Caki2 (cell line): ENCODE data around the gene CYBA. TPM values are rescaled to one million over a fixed set of nuclear protein-coding genes. Genes with fewer than 3 reads are reported as not detected.
A peak's percentile ranks its signal among the peaks of the same experiment; 100 is the strongest.

ENCODE experiments used
- DNase-seq: peaks from one replicate; pipeline ENCODE4 v3.0.0-alpha.2; 2015; ENCODE audit warnings: low read depth
- in situ Hi-C: cut with HindIII; loops from 2 replicates; pipeline ENCODE4 v1.10.0; 2016; ENCODE audit warnings: low sequenced_read_pairs, low pct_unique_long_range_greater_than_20kb, mixed read lengths
- total RNA-seq: library from RNA; depleted of rRNA; stranded (reverse); fragments of >200 nt; shearing (Covaris generic); gene quantifications from 2 replicates; pipeline ENCODE4 v1.2.3, GENCODE V29; 2014; ENCODE audit warnings: low replicate concordance

CYBA gene
- total RNA-seq, 1 experiment from 2014 or later: 591 TPM

DNA sequence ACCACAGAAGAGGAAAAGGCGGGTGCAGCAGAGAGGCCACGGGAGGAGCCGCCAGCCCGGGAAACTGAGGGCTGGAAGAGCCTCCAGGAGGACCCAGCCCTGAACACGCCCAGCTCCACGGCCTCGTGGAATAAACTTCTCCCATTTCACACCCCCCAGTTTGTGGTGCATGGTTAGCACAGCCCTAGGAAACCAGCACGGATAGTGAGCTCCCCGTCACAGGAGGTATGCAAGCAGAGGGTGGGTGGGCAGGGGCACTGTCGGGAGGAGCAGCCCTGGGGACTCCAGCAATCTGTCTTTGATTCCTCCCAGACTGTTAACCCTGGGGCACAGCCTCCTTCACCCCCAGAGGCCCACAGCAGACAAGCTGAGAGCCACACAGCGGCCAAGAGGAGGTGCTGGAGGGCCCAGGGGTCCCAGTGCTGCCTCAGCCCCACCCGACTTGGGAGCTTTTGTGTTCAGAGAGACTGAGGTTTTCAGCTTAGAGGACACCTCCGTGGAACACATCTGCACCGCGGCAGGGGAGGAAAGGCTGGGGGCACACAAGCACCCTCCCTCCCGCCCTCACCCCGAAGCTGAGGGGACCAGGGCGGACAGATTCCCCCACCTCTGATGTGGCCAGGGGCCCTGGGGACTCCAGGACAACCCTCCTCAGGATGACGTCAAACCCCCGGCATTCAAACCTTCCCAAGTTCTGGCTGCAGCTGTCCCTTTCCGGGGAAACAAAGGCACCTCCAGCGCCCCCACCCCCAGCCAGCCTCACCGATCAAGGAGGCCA is 14.2 kb downstream of the CYBA start:
- no peak for DNase-seq
- in situ Hi-C loops: no loop called here

DNA sequence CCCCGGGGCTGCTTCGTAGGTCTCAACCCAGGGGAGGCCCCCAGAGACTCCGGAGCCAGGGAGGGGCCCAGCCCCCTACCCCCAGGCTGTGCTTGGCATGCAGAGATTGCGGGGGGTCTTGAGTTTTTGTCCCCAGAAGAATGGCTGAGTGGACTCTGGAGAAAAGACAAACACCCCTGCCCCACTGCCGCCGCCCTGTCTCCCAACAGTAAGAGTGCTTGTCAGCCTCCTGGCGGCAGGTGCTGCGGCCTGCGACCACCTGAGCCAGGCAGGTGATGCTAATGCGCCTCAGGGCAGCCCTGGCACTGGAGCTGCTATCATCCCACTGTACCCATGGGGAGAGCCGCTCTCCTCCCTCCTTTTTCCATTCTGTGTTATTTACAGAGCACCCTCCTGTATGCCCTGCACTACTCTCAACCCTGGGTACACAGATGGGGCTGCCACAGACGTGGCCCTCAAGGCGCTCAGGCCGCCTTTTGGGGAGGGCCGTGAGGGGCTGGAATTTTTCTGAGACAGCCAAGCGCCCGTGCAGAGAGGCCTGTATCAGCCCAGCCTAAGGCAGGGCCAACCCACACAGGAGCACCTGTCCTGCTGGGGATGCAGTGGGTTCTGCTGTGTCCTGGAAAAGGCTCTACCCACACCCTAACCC is 15.1 kb downstream of the CYBA start:
- in situ Hi-C loops: no loop called here
- DNase-seq: no peak

DNA sequence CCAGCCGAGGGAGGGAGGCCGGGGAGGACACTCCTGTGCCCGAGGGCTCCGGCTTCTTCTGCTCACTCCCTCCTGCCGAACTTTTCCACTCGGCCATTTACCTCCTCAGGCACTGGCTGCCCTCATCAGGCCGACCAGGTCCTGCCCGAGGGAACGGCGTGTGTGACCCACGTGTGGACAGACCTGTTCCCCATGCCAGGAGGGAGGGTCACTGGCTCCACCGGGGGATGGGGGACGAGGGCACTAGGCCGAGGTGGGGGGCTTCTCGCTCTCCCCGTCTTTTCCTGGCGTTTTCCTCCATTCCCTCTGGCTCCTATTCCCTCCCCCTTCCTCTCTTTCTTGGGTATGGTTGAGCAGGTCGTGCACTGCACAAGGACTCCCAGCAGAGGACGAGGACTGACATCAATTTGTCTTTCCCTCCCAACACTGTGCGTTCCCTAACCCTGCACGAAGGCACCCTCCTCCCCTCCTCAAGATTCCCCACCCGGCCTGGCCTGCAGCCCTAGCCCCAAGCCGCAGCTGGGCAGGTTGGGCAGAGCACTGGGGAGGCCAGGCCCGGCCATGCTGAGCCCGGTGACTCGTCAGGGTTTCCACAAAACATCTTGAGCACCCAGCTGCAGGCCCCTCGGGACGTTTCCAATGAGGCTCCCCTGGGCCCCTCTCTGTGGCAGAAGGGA is 15.7 kb downstream of the CYBA start:
- DNase-seq: no peak
- in situ Hi-C loops: no loop called here

DNA sequence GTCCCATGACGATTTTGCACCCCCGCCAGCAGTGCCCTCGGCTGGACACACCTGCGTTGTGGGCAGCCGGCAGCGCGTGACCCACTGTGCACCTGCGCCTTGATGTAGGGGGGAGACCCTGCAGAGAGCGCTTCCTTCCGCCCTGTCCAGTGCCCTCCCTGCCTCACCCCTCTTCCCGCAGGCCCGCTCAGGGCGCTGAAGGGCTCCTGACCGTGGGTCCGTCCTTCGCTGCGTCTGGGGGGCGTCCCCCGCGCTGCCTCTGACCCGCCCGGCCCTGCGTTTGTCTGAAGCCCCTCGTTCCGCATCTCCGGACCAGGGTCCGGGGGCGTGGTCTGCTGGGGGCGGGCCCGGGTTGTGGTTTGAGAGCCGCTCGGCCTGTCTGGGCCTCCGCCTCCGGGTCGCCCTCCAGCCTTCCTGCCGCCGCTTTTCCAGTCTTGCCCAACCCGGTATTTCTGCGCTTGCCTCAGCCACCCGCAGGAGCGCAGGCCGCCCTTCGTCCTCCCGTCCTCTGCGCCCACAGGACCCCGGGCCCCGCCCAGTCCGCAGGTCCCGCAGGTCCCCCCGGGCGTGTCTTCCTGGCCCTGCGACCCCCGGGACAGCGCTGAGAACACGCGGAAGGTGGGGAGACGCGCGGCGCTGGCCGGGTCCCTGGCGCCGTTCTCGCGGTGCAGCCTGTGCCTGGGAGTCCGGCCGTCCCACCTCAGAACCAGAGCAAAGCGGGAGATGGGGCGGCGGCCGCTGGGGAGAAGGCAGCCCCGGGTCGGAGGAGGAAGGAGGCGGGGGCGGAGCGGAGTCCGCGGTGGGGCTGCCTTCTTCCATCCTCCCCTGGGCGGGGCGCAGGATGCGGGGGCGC is 16.5 kb downstream of the CYBA start:
- in situ Hi-C loops: no loop called here
- DNase-seq: no peak

DNA sequence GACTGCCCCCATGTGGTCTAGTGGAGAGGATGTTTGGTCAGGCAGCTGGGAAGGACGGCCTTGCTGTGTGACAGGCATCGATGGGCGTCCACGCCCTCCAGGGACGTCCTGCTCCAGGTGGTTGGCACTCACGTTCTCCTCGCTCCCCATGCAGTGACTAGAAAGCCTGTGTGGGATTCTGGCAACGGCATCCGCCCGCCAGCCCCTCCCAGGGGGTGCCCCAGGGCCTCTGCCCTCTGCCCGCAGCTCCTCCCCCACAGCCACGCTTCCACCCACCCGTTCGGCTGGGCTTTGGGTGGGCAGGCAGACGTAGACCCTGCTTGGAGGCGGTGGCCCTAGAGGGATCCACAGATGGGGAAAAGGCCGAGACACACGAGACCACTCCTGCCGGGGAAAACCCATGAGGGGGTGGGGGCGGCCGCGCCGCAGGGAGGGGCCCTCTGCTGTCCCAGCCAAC is 17.1 kb downstream of the CYBA start:
- in situ Hi-C loops: no loop called here

DNA sequence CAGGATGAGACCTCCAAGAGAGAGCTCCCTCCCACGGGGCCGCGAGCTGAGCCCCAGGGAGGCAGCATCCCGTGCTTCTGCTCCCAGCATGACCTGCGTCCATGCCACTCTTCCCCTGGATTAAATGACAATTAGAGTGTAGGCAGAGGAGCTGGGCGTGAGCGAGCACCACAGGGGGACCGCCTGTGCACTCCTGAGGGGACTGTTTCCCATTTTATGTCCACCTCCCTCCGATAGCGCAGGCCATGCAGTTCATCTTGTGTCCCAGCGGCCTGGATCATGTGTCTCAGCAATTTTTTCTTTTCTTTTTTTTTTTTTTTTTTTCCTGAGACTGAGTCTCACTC is 18.3 kb downstream of the CYBA start:
- DNase-seq: no peak
- in situ Hi-C loops: no loop called here

More for the DNA sequence above, 17.1 kb downstream of the CYBA start:
- peak; percentile 48 for DNase-seq

DNA sequence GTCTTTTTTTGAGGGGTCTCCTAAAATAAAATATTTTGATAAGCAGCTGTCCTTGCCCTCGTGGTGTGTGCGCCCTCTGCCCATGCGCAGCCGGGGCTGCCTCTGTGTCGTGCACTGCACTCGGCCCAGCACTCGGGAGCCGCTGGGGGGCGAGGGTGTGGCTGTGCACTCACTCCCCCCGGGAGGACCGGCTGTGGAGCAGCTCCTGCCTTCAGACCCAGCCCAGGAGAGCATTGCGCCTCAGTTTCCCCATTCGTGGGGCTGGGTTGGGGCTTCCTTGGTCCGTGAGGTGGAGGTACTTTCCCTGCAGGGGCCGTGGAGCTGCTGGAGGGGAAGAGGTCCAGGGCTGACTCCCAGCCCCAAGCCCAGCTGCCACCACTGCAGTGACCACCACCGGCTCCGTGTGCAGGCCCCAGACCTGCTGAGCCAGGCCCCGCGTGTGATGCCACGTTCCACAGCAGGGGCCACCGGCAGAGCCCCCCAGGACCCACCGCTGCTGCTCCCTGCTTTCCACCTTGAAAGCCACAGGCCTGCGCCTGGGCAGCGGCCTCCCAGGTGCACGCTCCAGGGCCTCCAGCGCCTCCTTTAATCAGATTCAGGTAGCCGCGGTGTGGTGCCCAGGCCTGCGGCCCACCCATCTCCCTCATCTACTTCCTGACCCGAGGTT is 18.8 kb downstream of the CYBA start:
- DNase-seq: no peak
- in situ Hi-C loops: no loop called here

DNA sequence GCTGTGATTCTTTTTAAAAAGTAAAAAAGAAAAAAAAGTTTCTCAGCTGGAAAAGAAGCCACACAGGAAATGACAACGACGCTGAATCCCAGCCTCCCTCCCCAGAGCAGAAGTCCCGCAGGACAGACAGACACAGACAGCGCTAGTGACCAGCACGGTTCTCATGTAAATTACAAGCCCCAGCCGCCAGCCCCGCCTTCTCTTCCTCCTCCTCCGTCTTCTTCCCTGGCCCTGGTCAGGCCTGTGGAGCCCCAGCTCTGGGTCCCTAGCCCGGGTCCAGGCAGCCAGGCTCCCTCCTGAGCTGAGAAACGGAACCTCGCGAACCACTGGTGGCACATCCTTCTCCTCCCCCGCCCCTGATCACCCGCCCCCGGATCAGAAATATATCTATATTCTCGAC is 19.5 kb downstream of the CYBA start:
- DNase-seq: no peak
- in situ Hi-C loops: no loop called here

DNA sequence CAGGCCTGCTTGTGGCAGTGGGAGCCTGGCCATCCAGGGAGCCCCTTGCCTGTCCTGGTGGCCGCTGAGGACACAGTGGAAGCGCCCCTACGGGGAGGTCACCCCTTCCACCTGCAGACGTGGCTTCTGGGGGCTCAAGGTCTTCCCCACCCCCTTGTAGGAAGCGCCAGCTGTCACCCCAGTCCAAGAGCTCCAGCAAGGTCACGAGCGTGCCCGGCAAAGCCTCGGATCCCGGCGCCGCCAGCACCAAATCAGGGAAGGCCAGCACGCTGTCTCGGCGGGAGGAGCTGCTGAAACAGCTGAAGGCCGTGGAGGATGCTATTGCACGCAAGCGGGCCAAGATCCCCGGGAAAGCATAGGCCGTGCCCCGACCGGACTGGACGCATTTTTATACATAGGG is 19.9 kb downstream of the CYBA start:
- no peak for DNase-seq
- in situ Hi-C loops: no loop called here

DNA sequence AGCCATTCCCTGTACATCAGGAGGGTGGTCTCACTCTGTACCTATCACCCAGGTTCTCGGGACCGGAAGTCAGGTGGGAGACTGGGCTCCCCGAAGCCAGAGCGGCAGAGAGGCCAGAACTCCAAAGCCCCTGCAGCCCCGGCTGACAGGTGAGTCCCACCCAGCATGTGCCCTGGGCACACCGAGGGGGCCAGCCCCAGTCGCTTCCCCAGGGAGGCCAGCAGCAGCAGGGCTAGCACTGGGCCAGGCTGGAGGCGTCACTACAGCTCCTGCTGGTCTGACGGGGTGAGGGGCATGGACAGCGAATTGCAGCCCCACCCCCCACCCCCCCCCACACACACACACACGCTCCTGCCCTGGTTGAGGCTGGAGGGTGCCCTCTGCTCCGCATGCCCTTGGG is 20.4 kb downstream of the CYBA start:
- in situ Hi-C loops: no loop called here
- DNase-seq: no peak

DNA sequence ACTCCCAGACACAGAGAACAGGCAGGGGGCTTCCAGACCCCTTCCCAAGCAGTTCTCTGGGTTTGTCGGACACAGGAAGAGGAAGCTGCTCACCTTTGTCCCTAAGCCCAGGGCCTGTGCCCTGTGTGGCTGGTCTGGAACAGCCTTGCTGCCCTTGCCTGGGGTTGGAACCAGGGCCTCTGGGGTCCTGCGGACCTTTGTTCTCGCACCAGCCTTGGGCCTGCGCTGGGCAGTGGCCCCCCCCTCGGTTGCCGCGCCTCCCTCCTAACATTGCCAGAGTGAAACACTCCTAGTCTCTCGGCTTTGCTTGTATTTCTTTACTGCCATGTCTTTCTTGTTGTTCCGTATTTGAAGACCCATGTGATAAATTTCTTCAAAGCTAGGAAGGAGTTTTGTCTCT is 21.0 kb downstream of the CYBA start:
- DNase-seq: no peak
- in situ Hi-C loops: no loop called here

DNA sequence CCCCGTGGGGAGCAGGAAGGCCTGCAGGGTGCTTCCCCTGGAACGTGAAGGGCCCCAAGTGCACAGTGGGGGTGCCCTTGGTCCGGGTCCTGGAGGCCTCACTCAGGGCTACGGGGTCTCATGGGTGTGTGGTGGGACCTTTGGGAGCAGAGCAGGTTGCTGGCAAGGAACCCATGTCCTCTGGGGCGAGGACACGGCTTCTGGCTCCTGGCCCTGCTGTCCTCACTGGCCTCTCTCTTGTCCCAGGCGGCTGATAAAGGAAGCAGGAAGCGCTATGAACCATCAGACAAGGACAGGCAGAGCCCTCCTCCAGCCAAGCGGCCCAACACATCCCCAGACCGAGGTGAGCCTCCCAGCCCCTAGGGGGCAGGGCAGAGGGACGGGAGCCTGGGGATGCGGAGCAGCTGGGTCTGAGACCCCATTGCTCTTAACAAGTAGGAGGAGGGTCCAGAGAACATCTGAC is 22.3 kb downstream of the CYBA start:
- no peak for DNase-seq
- in situ Hi-C loops: no loop called here

DNA sequence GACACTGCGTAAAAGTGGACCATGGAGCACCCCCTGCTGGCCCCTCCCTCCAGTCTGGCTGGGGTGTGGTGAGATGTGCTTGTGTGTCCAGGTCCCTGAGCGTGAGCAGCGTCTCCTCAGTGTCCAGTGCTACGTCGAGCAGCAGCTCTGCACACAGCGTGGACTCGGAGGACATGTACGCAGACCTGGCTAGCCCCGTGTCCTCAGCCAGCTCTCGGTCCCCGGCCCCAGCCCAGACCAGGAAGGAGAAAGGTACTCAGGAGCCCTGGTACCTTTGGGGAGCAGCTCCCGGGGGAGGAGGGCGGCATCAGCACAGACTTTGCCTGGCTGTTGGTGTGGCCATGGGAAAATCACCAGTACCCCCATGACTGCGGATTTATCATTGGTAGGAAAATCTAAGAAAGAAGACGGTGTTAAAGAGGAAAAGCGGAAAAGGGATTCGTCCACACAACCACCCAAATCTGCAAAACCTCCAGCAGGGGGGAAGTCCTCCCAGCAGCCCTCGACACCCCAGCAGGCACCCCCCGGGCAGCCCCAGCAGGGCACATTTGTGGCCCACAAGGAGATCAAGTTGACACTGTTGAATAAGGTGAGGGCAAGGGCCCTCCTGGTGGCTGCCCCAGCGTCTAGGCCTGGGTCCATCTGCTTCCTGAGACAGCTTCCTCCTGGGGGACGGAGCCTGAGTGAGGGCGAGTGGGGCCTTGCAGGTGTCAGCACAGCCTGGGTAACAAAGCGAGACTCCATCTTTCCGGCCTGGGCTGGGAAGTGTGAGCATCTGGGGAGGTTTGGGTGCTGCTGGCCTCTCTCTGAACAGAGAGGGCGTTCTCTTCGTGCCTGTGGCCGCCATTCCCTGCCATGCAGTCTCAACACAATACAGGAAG is 23.1 kb downstream of the CYBA start:
- DNase-seq: no peak
- in situ Hi-C loops: no loop called here

DNA sequence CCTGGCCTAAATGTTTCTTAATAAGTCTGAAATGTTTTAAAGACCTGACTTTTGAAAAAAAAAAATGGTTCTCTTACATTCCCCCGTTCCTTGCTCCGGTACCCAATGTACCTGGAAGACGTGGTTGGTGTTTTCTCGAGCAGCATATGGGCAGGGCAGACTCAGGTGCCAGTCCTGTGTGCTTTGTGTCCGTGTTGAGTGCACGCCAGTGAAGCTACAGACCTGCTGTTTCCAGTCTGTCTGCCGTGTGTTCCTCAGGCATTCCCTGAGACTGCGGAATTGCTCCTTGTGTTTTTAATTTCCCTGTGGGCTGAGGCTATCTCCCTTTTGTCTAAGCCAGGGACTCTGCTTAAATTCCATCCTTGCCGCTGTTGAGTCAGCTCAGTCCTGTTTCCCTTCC is 24.2 kb downstream of the CYBA start:
- DNase-seq: no peak
- in situ Hi-C loops: no loop called here

DNA sequence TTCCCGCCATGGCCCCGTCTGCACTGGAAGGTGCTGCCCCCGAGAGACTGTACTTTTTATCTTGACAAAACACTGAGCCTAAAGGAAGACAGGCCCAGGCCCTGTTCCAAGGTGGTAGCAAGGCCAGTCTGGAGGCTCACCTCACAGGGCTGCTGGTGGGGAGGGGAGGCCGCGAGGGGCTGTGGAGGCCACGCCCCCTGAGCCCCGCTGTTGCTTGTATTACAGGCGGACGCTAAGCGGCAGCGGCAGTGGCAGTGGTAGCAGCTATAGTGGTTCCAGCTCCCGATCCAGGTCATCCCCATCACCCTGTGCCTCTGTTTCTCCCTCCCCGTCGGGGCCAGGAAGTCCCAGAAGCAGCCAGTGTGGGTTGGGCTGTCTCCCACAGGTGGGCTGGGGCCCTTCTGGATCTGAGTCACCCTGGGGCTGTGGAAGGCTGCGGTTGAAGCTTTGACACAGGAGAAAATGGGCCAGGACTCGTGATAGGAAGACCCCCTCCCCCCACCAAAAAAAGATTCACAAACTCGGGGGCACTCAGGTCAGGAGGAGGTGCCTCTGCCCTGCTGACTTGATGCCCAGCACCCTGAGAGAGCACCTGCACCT is 25.8 kb downstream of the CYBA start:
- in situ Hi-C loops: no loop called here
- no peak for DNase-seq

DNA sequence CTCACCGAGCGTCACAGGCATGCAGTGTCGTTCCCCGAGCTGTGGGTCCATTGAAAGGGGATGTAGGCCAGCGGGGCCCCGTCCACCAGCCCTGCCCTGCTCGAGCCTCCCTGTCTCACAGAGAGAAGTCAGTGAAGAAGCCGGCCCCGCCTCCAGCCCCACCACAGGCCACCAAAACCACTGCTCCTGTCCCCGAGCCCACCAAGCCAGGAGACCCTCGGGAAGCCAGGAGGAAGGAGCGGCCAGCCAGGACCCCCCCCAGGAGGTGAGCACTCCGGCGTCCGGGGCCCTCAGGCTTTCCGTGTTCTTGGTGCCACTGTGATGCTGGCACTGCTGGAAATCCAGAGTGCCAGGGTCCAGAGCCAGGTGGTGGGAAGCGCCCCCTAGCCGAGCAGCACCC is 26.4 kb downstream of the CYBA start:
- in situ Hi-C loops: no loop called here
- no peak for DNase-seq

DNA sequence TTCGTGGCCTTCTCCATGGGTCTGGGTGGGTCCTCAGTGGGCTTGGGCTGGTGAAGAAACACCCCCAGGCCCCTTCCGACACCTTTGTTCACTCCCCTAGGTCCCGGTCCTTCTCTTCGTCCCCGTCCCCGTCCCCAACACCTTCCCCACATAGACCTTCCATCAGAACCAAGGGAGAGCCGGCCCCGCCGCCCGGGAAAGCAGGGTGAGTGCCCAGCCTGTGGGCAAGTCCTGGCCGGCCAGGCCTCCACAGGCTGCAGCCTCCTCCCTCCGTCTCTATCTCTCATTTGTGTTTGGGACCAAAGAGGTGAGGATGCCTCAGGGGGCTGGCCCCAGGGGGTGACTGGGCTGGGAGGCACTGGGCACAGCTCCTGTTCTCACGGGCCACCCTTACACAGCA is 27.0 kb downstream of the CYBA start:
- DNase-seq: no peak
- in situ Hi-C loops: no loop called here
